Colonic mucosa (tissue), 4 donors: ENCODE data around the gene GPC6. TPM values are rescaled to one million over a fixed set of nuclear protein-coding genes. Genes with fewer than 3 reads are reported as not detected.

Experiments used
- DNase-seq: peaks from one replicate; pipeline ENCODE4 v3.0.0-alpha.2; 2020
- H3K27ac ChIP-seq: fragments of 200-600 bp; one replicate; pipeline ENCODE4 v1.8.0; 2021
- H3K27me3 ChIP-seq: fragments of 200-600 bp; one replicate; pipeline ENCODE4 v1.8.0; 2021
- H3K36me3 ChIP-seq: fragments of 200-600 bp; one replicate; pipeline ENCODE4 v1.8.0; 2021
- H3K4me1 ChIP-seq: fragments of 200-600 bp; one replicate; pipeline ENCODE4 v1.8.0; 2021; ENCODE audit warnings: mild to moderate bottlenecking
- H3K4me3 ChIP-seq: fragments of 200-600 bp; one replicate; pipeline ENCODE4 v1.8.0; 2021
- H3K9ac ChIP-seq, 2 donors: one replicate each; pipeline ENCODE4 v1.7.0; 2013; ENCODE audit warnings: control low read depth in 2 of 2, low read depth in 2 of 2, low read length in 2 of 2
- H3K9me3 ChIP-seq: fragments of 200-600 bp; one replicate; pipeline ENCODE4 v1.8.0; 2021
- intact Hi-C: fragments of 100-400 bp; cut with DNase I; formaldehyde crosslinking; loops from one replicate; pipeline ENCODE4 v1.14.1; 2022
- total RNA-seq, 2 donors: library from RNA; stranded (reverse); fragmentation: NEBNext Ultra II Directional in 1 of 2; extraction: Animal tissue kit (Norgen Biotek cat#: 25700) in 1 of 2; gene quantifications; one replicate each; pipeline ENCODE4 v1.2.1, GENCODE V29; 2021
- TF ChIP-seq, protein P1 (sequence below): fragments of 200-600 bp; IDR thresholded peaks from one replicate; pipeline ENCODE4 v1.8.0; 2022; ENCODE audit warnings: antibody characterized with exemption, mild to moderate bottlenecking
- donor health status: healthy.
- donor health status: DM: no; HTN: no; CAD: no.
- donor health status: DM: no; HTN: no; CAD: no.

Gene GPC6
- total RNA-seq, 2 donors from 2014 or later: 2.3 to 4.0 TPM

GRCh38 chr13:94246495-94246894 lies 1019.9 kb downstream of the GPC6 start:
- H3K27me3 ChIP-seq: no peaks in the 10 kb centered on the region
- intact Hi-C loops: no loop called here
- TF ChIP-seq, protein P1, sequence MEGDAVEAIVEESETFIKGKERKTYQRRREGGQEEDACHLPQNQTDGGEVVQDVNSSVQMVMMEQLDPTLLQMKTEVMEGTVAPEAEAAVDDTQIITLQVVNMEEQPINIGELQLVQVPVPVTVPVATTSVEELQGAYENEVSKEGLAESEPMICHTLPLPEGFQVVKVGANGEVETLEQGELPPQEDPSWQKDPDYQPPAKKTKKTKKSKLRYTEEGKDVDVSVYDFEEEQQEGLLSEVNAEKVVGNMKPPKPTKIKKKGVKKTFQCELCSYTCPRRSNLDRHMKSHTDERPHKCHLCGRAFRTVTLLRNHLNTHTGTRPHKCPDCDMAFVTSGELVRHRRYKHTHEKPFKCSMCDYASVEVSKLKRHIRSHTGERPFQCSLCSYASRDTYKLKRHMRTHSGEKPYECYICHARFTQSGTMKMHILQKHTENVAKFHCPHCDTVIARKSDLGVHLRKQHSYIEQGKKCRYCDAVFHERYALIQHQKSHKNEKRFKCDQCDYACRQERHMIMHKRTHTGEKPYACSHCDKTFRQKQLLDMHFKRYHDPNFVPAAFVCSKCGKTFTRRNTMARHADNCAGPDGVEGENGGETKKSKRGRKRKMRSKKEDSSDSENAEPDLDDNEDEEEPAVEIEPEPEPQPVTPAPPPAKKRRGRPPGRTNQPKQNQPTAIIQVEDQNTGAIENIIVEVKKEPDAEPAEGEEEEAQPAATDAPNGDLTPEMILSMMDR: no peak
- H3K4me1 ChIP-seq: no peaks in the 10 kb centered on the region
- H3K27ac ChIP-seq: no peak overlapping the region
- H3K4me3 ChIP-seq: no peak overlapping the region
- no peak for DNase-seq
- no peaks in the 10 kb centered on the region for H3K36me3 ChIP-seq
- H3K9ac ChIP-seq: no peak overlapping the region
- H3K9me3 ChIP-seq: no peaks in the 10 kb centered on the region

- no peak for DNase-seq
- TF ChIP-seq, protein P1: no peak
- H3K4me1 ChIP-seq: no peaks in the 10 kb centered on the region
- H3K4me3 ChIP-seq: no peak overlapping the region
- no peak overlapping the region for H3K27ac ChIP-seq
- H3K9ac ChIP-seq: no peak overlapping the region
- intact Hi-C loops: no loop called here
- no peaks in the 10 kb centered on the region for H3K36me3 ChIP-seq
- H3K9me3 ChIP-seq: no peaks in the 10 kb centered on the region
- H3K27me3 ChIP-seq: no peaks in the 10 kb centered on the region
Observed at GRCh38 chr13:94247890-94248289, 1021.3 kb downstream of the GPC6 start.

DNA sequence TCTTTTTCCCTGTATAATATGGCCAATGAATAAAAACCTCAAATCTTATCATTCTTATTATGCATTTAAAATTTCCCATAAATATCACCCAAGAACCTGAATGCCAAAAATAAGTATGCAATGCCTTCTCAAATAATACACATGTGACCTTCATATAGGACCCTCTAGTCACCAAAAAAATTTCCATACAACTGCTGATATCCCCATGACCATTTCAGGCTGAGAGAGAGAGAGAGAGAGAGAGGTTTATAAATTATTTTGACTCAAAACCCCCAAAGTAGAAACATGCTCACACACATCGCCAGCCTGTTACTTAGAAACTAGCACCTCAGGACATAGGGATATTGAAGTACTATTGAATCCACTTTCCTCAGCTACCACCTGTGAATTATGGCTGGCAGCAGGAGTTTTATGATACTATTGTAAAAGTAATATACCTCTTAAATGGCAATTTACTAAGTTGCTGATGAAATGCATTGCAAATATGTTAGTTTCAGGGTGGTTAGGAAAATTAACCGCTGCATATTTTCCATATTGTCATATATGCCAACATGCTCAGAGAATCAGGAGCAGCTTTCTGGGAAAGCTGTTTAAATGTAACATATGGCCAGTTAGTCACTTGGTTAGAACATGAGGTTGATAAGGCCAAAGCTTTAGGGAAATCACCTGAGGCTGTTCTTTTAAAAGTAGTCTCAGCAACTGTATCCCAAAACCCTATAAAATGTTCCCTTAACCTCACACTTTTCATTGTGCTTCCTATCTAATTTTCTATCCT lies 1022.0 kb downstream of the GPC6 start:
- no peak overlapping the region for H3K27ac ChIP-seq
- no peak for DNase-seq
- H3K27me3 ChIP-seq: no peaks in the 10 kb centered on the region
- H3K4me1 ChIP-seq: no peaks in the 10 kb centered on the region
- no peaks in the 10 kb centered on the region for H3K36me3 ChIP-seq
- H3K9ac ChIP-seq: no peak overlapping the region
- TF ChIP-seq, protein P1: no peak
- intact Hi-C loops: no loop called here
- no peaks in the 10 kb centered on the region for H3K9me3 ChIP-seq
- no peak overlapping the region for H3K4me3 ChIP-seq

DNA sequence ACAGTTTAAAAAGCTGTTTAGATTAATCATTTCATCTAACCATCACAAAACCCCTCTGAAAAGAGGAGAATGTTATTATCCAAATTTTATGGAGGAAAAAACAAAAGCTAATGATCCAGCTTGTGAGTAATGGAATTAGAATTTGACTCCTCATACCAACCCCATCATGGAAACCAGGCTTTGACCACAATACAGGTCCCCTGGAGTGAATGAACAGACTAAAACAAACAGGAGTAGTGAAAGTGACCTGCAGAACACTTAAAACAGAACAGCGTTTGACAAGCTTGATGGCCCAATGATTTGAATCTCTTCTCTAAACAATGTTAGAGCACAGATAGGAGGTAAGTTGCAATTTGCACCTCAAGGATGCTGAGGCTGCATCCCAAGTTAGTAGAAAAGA lies 1022.9 kb downstream of the GPC6 start:
- Histone ChIP-seq H3K4me3 (no peak overlapping the region), H3K36me3 (no peaks in the 10 kb centered on the region), H3K9me3 (no peaks in the 10 kb centered on the region), H3K4me1 (no peaks in the 10 kb centered on the region), H3K27ac (no peak overlapping the region), H3K9ac (no peak overlapping the region), H3K27me3 (no peaks in the 10 kb centered on the region)
- no peak for DNase-seq
- intact Hi-C loops: no loop called here
- TF ChIP-seq, protein P1: no peak

DNA sequence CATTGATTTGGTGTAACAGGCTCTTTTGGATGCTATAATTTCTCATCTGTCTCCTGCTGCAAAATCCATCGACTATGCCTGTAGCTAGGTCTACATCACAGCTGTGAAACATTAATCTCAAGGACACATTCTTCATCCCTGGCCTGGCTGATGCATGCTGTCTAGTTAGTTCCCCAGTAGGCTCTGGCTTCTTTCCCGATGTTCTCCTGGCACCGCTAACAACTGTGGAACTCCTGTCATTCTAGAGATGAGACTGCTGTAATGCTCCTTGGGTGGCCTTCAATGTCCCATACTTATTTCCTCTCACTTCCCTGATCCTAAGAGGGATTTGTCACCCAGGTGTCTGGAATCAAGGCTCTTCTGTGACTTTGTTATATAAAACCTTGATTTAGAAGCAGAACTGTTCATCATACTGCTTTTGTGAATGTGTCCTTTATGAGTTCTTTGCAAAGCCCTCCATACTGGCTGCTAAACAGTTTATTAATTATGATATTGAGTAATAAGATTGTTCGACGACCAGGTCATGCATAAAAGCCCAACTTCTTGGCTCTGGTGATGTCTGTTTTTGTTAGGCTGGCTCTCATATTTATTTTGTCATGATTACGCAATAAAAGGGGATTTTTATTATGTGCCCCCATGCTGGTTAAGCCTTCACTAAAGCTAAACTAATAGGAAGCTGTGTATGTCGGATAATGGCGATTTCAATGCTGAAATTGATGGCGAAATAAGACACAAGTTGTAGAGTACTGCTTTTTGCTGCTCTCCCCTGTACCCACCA lies 1025.4 kb downstream of the GPC6 start:
- Histone ChIP-seq H3K9ac (no peak overlapping the region), H3K9me3 (no peaks in the 10 kb centered on the region), H3K36me3 (no peaks in the 10 kb centered on the region), H3K4me1 (no peaks in the 10 kb centered on the region), H3K27me3 (no peaks in the 10 kb centered on the region), H3K27ac (no peak overlapping the region), H3K4me3 (no peak overlapping the region)
- no peak for DNase-seq
- intact Hi-C loops: no loop called here
- TF ChIP-seq, protein P1: no peak
